ENCODE data around the gene NEU1.

DNA sequence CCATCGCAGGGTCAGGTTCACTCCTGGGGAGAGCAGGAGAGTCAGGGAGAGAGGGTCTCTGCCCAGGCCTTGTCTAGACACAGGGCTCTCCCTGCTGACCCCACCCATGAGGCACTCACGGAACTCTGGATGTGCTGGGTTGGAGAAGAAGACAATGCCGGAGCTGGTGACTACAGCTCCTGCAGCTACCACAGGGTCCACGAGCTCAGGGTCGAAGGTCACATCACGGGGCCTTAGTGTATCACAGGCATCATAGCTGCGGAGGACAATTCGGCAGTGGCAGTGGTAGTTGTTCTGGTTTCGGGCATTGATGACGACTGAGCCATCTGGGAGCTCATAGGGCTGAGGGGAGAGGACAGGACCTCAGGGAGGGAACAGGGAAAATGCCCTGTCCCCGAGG, 2.7 kb downstream of the NEU1 start:
- TF ChIP-seq, protein P1, sequence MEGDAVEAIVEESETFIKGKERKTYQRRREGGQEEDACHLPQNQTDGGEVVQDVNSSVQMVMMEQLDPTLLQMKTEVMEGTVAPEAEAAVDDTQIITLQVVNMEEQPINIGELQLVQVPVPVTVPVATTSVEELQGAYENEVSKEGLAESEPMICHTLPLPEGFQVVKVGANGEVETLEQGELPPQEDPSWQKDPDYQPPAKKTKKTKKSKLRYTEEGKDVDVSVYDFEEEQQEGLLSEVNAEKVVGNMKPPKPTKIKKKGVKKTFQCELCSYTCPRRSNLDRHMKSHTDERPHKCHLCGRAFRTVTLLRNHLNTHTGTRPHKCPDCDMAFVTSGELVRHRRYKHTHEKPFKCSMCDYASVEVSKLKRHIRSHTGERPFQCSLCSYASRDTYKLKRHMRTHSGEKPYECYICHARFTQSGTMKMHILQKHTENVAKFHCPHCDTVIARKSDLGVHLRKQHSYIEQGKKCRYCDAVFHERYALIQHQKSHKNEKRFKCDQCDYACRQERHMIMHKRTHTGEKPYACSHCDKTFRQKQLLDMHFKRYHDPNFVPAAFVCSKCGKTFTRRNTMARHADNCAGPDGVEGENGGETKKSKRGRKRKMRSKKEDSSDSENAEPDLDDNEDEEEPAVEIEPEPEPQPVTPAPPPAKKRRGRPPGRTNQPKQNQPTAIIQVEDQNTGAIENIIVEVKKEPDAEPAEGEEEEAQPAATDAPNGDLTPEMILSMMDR (IDR thresholded peaks at IDR 0.05; ENCODE audit: low read depth, low read length, missing input control), result no peak
- no peak for TF ChIP-seq TAF1 (conservative IDR thresholded peaks at IDR 0.05)
- no peak for TF ChIP-seq YY1 (IDR thresholded peaks at IDR 0.05)
- TF ChIP-seq, protein P2, sequence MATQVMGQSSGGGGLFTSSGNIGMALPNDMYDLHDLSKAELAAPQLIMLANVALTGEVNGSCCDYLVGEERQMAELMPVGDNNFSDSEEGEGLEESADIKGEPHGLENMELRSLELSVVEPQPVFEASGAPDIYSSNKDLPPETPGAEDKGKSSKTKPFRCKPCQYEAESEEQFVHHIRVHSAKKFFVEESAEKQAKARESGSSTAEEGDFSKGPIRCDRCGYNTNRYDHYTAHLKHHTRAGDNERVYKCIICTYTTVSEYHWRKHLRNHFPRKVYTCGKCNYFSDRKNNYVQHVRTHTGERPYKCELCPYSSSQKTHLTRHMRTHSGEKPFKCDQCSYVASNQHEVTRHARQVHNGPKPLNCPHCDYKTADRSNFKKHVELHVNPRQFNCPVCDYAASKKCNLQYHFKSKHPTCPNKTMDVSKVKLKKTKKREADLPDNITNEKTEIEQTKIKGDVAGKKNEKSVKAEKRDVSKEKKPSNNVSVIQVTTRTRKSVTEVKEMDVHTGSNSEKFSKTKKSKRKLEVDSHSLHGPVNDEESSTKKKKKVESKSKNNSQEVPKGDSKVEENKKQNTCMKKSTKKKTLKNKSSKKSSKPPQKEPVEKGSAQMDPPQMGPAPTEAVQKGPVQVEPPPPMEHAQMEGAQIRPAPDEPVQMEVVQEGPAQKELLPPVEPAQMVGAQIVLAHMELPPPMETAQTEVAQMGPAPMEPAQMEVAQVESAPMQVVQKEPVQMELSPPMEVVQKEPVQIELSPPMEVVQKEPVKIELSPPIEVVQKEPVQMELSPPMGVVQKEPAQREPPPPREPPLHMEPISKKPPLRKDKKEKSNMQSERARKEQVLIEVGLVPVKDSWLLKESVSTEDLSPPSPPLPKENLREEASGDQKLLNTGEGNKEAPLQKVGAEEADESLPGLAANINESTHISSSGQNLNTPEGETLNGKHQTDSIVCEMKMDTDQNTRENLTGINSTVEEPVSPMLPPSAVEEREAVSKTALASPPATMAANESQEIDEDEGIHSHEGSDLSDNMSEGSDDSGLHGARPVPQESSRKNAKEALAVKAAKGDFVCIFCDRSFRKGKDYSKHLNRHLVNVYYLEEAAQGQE (IDR thresholded peaks at IDR 0.05), result no peak
- TF ChIP-seq NR2F2 (IDR thresholded peaks at IDR 0.05), result no peak
- TF ChIP-seq, protein P3, sequence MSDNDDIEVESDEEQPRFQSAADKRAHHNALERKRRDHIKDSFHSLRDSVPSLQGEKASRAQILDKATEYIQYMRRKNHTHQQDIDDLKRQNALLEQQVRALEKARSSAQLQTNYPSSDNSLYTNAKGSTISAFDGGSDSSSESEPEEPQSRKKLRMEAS (IDR thresholded peaks at IDR 0.05), result no peak
- TF ChIP-seq, protein P4, sequence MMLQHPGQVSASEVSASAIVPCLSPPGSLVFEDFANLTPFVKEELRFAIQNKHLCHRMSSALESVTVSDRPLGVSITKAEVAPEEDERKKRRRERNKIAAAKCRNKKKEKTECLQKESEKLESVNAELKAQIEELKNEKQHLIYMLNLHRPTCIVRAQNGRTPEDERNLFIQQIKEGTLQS (IDR thresholded peaks at IDR 0.05), result no peak
